Stimulated activated CD4-positive, alpha-beta T cell treated with anti-CD3 and anti-CD28 coated beads, Interleukin-2, amount 100 ng/mL, for 4 hours (primary cell): ENCODE measurements around the gene MXRA7.
"Not testable (repeated sequence)": the region's sequence is repeated elsewhere in the genome, so short reads cannot be mapped to it uniquely, and the experiment has no call there.

Experiments
- DNase-seq: peaks from one replicate; pipeline ENCODE4 v3.0.0-alpha.2; 2020; ENCODE audit warnings: low read depth

Gene MXRA7

GRCh38 chr17:76716146-76716838 is 5.5 kb upstream of the MXRA7 start:
- no peak for DNase-seq

GRCh38 chr17:76715496-76715830 is 4.7 kb upstream of the MXRA7 start:
- no peak for DNase-seq

GRCh38 chr17:76714822-76715495 is 4.2 kb upstream of the MXRA7 start:
- peak; percentile 67 for DNase-seq

- DNase-seq = no peak
These were observed 3.6 kb upstream of the MXRA7 start for GRCh38 chr17:76714336-76714735.

- no peak for DNase-seq
These were observed 3.0 kb upstream of the MXRA7 start for GRCh38 chr17:76713765-76714164.

GRCh38 chr17:76712321-76712720 is 1.6 kb upstream of the MXRA7 start:
- not testable (repeated sequence) for DNase-seq

GRCh38 chr17:76709951-76710862 is 558 bp downstream of the MXRA7 start:
- DNase-seq = not testable (repeated sequence)

GRCh38 chr17:76709077-76709950 is 1.5 kb downstream of the MXRA7 start:
- DNase-seq = no peak

- DNase-seq = no peak
These were observed 2.6 kb downstream of the MXRA7 start for GRCh38 chr17:76707985-76708807.

- DNase-seq = no peak
These were observed 3.9 kb downstream of the MXRA7 start for GRCh38 chr17:76706817-76707216.

- DNase-seq = no peak
These were observed 6.0 kb downstream of the MXRA7 start for GRCh38 chr17:76704805-76705204.

GRCh38 chr17:76702941-76703637 is 7.7 kb downstream of the MXRA7 start:
- DNase-seq = no peak

GRCh38 chr17:76702076-76702475 is 8.7 kb downstream of the MXRA7 start:
- DNase-seq = no peak

- DNase-seq = no peak
These were observed 9.2 kb downstream of the MXRA7 start for GRCh38 chr17:76701471-76701967.

GRCh38 chr17:76700617-76701470 is 9.9 kb downstream of the MXRA7 start:
- no peak for DNase-seq

GRCh38 chr17:76700270-76700616 is 10.5 kb downstream of the MXRA7 start:
- DNase-seq = no peak

- DNase-seq = not testable (repeated sequence)
These were observed 12.2 kb downstream of the MXRA7 start for GRCh38 chr17:76698466-76698977.

GRCh38 chr17:76697702-76698465 is 12.9 kb downstream of the MXRA7 start:
- DNase-seq = no peak
